Osteocyte (in vitro differentiated cells): ENCODE results near the gene MRPS14. TPM values are rescaled to one million over a fixed set of nuclear protein-coding genes. Genes with fewer than 3 reads are reported as not detected.

Source experiments
- DNase-seq: peaks from one replicate; pipeline ENCODE4 v3.0.0; 2021; ENCODE audit warnings: mixed read lengths; ENCODE audit not compliant: unreplicated experiment; ENCODE audit errors: extremely low spot score
- H3K27ac Mint-ChIP-seq: one replicate; pipeline ENCODE4 v1.8.0; 2021; ENCODE audit warnings: mild to moderate bottlenecking, mixed read lengths; ENCODE audit not compliant: unreplicated experiment
- H3K27me3 Mint-ChIP-seq: one replicate; pipeline ENCODE4 v1.8.0; 2021; ENCODE audit warnings: mixed read lengths; ENCODE audit not compliant: unreplicated experiment
- H3K36me3 Mint-ChIP-seq: one replicate; pipeline ENCODE4 v1.8.0; 2021; ENCODE audit warnings: mixed read lengths; ENCODE audit not compliant: unreplicated experiment
- H3K4me1 Mint-ChIP-seq: one replicate; pipeline ENCODE4 v1.8.0; 2021; ENCODE audit warnings: mixed read lengths; ENCODE audit not compliant: unreplicated experiment
- H3K4me3 Mint-ChIP-seq: one replicate; pipeline ENCODE4 v1.8.0; 2021; ENCODE audit warnings: mild to moderate bottlenecking, moderate library complexity, mixed read lengths; ENCODE audit not compliant: unreplicated experiment
- H3K9me3 Mint-ChIP-seq: one replicate; pipeline ENCODE4 v1.8.0; 2021; ENCODE audit warnings: mixed read lengths; ENCODE audit not compliant: unreplicated experiment
- CTCF ChIP-seq: fragments of 200-600 bp; sonication (generic); IDR thresholded peaks from 2 replicates; pipeline ENCODE4 v1.5.0; 2021; ENCODE audit warnings: antibody characterized with exemption, mild to moderate bottlenecking, moderate library complexity
- total RNA-seq: library from RNA; stranded (reverse); gene quantifications from 2 replicates; pipeline ENCODE4 v1.2.1, GENCODE V29; 2021

MRPS14 gene
- total RNA-seq, 1 donor from 2014 or later: 29.8 TPM

GRCh38 chr1:174989536-174990220, 33.5 kb downstream of the MRPS14 start:
- Mint-ChIP-seq H3K4me3 (no peak overlapping the region), H3K27ac (peak overlapping the region; percentile 47), H3K9me3 (no peaks in the 10 kb centered on the region), H3K4me1 (peaks cover 1% of the 10 kb centered on the region), H3K36me3 (no peaks in the 10 kb centered on the region), H3K27me3 (no peaks in the 10 kb centered on the region)
- DNase-seq: no peak
- no peak for TF ChIP-seq CTCF

GRCh38 chr1:174988986-174989385, 34.2 kb downstream of the MRPS14 start:
- no peaks in the 10 kb centered on the region for H3K9me3 Mint-ChIP-seq
- H3K4me1 Mint-ChIP-seq: peaks cover 1% of the 10 kb centered on the region
- no peak overlapping the region for H3K27ac Mint-ChIP-seq
- TF ChIP-seq CTCF: no peak
- H3K4me3 Mint-ChIP-seq: no peak overlapping the region
- no peaks in the 10 kb centered on the region for H3K36me3 Mint-ChIP-seq
- no peak for DNase-seq
- H3K27me3 Mint-ChIP-seq: no peaks in the 10 kb centered on the region

- H3K27ac Mint-ChIP-seq: no peak overlapping the region
- no peaks in the 10 kb centered on the region for H3K36me3 Mint-ChIP-seq
- H3K27me3 Mint-ChIP-seq: no peaks in the 10 kb centered on the region
- TF ChIP-seq CTCF: no peak
- DNase-seq: no peak
- H3K9me3 Mint-ChIP-seq: no peaks in the 10 kb centered on the region
- peaks cover 1% of the 10 kb centered on the region for H3K4me1 Mint-ChIP-seq
- no peak overlapping the region for H3K4me3 Mint-ChIP-seq
Observed at GRCh38 chr1:174988539-174988938, 34.7 kb downstream of the MRPS14 start.

GRCh38 chr1:174984952-174985351, 38.3 kb downstream of the MRPS14 start:
- Mint-ChIP-seq H3K27me3 (no peaks in the 10 kb centered on the region), H3K4me3 (no peak overlapping the region), H3K27ac (no peak overlapping the region), H3K36me3 (peaks cover 9% of the 10 kb centered on the region), H3K4me1 (no peaks in the 10 kb centered on the region), H3K9me3 (no peaks in the 10 kb centered on the region)
- no peak for DNase-seq
- no peak for TF ChIP-seq CTCF

GRCh38 chr1:174982971-174983689, 40.1 kb downstream of the MRPS14 start:
- Mint-ChIP-seq H3K4me3 (no peak overlapping the region), H3K27me3 (no peaks in the 10 kb centered on the region), H3K9me3 (no peaks in the 10 kb centered on the region), H3K4me1 (no peaks in the 10 kb centered on the region), H3K36me3 (peaks cover 9% of the 10 kb centered on the region), H3K27ac (no peak overlapping the region)
- peak; percentile 69 for TF ChIP-seq CTCF
- DNase-seq: no peak
